Neural cell (in vitro differentiated cells): ENCODE measurements around the gene KRT5. TPM values are rescaled to one million over a fixed set of nuclear protein-coding genes. Genes with fewer than 3 reads are reported as not detected.

Experiments used
- H2AFZ ChIP-seq: fragments of 200-600, 300-800 bp; sonication (generic), shearing (Covaris generic); 2 replicates; pipeline ENCODE4 v1.6.0; 2014; ENCODE audit warnings: low read depth, mild to moderate bottlenecking, antibody characterized with exemption, low read length, moderate library complexity
- H3F3A ChIP-seq: fragments of 200-600 bp; shearing (Covaris generic); 2 replicates; pipeline ENCODE4 v1.6.1; 2016; ENCODE audit warnings: mild to moderate bottlenecking, moderate library complexity, mixed read lengths, antibody characterized with exemption, low read length; ENCODE audit not compliant: insufficient read depth, poor library complexity, severe bottlenecking
- H3K27ac ChIP-seq: fragments of 200-600, 300-800 bp; sonication (generic), shearing (Covaris generic); 2 replicates; pipeline ENCODE4 v1.5.1; 2014; ENCODE audit warnings: mild to moderate bottlenecking, low read length, moderate library complexity
- H3K27me3 ChIP-seq: fragments of 300-800, 200-600 bp; sonication (generic), shearing (Covaris generic); 2 replicates; pipeline ENCODE4 v1.6.0; 2014; ENCODE audit warnings: mild to moderate bottlenecking, low read depth, low read length, moderate library complexity; ENCODE audit not compliant: insufficient read depth
- H3K36me3 ChIP-seq: fragments of 300-800, 200-600 bp; sonication (generic), shearing (Covaris generic); 2 replicates; pipeline ENCODE4 v1.5.1; 2014; ENCODE audit warnings: mild to moderate bottlenecking, antibody characterized with exemption, low read length, moderate library complexity; ENCODE audit not compliant: insufficient read depth
- H3K4me2 ChIP-seq: fragments of 300-800, 200-600 bp; sonication (generic), shearing (Covaris generic); 2 replicates; pipeline ENCODE4 v1.6.0; 2014; ENCODE audit warnings: mild to moderate bottlenecking, low read length
- H3K4me3 ChIP-seq: fragments of 300-800, 200-600 bp; sonication (generic), shearing (Covaris generic); 2 replicates; pipeline ENCODE4 v1.5.1; 2014; ENCODE audit warnings: mild to moderate bottlenecking, low read length, moderate library complexity
- H3K79me2 ChIP-seq: fragments of 200-600 bp; shearing (Covaris generic); replicated peaks from 2 replicates; pipeline ENCODE4 v1.6.0; 2014; ENCODE audit warnings: mild to moderate bottlenecking, low read length, moderate library complexity; ENCODE audit not compliant: insufficient read depth
- H3K9ac ChIP-seq: fragments of 300-800, 200-600 bp; sonication (generic), shearing (Covaris generic); 2 replicates; pipeline ENCODE4 v1.6.1; 2016; ENCODE audit warnings: mild to moderate bottlenecking, low read length, mixed read lengths
- H3K9me2 ChIP-seq: fragments of 200-600 bp; shearing (Covaris generic); 2 replicates; pipeline ENCODE4 v1.6.1; 2016; ENCODE audit warnings: mild to moderate bottlenecking, low read length, mixed read lengths; ENCODE audit not compliant: insufficient read depth
- H3K9me3 ChIP-seq: fragments of 200-600, 300-800 bp; sonication (generic), shearing (Covaris generic); 2 replicates; pipeline ENCODE4 v1.6.1; 2016; ENCODE audit warnings: mild to moderate bottlenecking, mixed run types, low read length, moderate library complexity, mixed read lengths
- H4K20me1 ChIP-seq: fragments of 200-600 bp; shearing (Covaris generic); 2 replicates; pipeline ENCODE4 v1.6.1; 2016; ENCODE audit warnings: mild to moderate bottlenecking, mixed run types; ENCODE audit not compliant: insufficient read depth
- CTCF ChIP-seq: fragments of 450-650 bp; IDR thresholded peaks from 2 replicates; pipeline ENCODE4 v1.5.1; 2014; ENCODE audit warnings: antibody characterized with exemption, mild to moderate bottlenecking, moderate library complexity; ENCODE audit not compliant: poor library complexity, severe bottlenecking
- EP300 ChIP-seq: fragments of 450-650 bp; conservative IDR thresholded peaks from 2 replicates; pipeline ENCODE4 v1.6.1; 2014; ENCODE audit warnings: antibody characterized with exemption, mild to moderate bottlenecking, moderate library complexity; ENCODE audit not compliant: poor library complexity, severe bottlenecking
- EZH2 ChIP-seq: fragments of 200-600, 300-800 bp; shearing (Covaris generic), sonication (generic); IDR thresholded peaks from 2 replicates; pipeline ENCODE4 v1.6.1; 2014; ENCODE audit warnings: antibody characterized with exemption, low read length, borderline replicate concordance, mild to moderate bottlenecking; ENCODE audit not compliant: insufficient read depth, poor library complexity, severe bottlenecking
- MXI1 ChIP-seq: fragments of 450-650 bp; conservative IDR thresholded peaks from 2 replicates; pipeline ENCODE4 v1.6.1; 2014; ENCODE audit warnings: antibody characterized with exemption, mild to moderate bottlenecking; ENCODE audit not compliant: poor library complexity, severe bottlenecking
- POLR2AphosphoS5 ChIP-seq: IDR thresholded peaks from 2 replicates; pipeline ENCODE4 v1.6.1; 2012
- RAD21 ChIP-seq: fragments of 450-650 bp; conservative IDR thresholded peaks from 2 replicates; pipeline ENCODE4 v1.6.1; 2014; ENCODE audit warnings: antibody characterized with exemption, mild to moderate bottlenecking, moderate library complexity
- REST ChIP-seq: IDR thresholded peaks from 2 replicates; pipeline ENCODE4 v1.6.1; 2012; ENCODE audit warnings: borderline replicate concordance
- SMC3 ChIP-seq: fragments of 450-650 bp; conservative IDR thresholded peaks from 2 replicates; pipeline ENCODE4 v1.6.1; 2014; ENCODE audit warnings: antibody characterized with exemption, mild to moderate bottlenecking, moderate library complexity; ENCODE audit not compliant: poor library complexity
- TAF1 ChIP-seq: IDR thresholded peaks from 2 replicates; pipeline ENCODE4 v1.6.1; 2012; ENCODE audit warnings: low read depth
- polyA plus RNA-seq: library from polyadenylated mRNA; depleted of rRNA; stranded (reverse); fragments of >200 nt; gene quantifications from 2 replicates; pipeline ENCODE4 v1.2.3, GENCODE V29; 2014

Gene KRT5
- polyA plus RNA-seq, 1 donor from 2014 or later = not detected

- H3K27me3 ChIP-seq = no peaks in the 10 kb centered on the region
- no peak overlapping the region for H3K9ac ChIP-seq
- H3K4me2 ChIP-seq = no peak overlapping the region
- H4K20me1 ChIP-seq = no peaks in the 10 kb centered on the region
- TF ChIP-seq POLR2AphosphoS5 (no peak), EP300 (no peak), EZH2 (no peak), REST (no peak), SMC3 (no peak), TAF1 (no peak), RAD21 (no peak), MXI1 (no peak), CTCF (no peak)
- no peaks in the 10 kb centered on the region for H3K9me3 ChIP-seq
- H3F3A ChIP-seq = no peaks in the 10 kb centered on the region
- H3K9me2 ChIP-seq = no peaks in the 10 kb centered on the region
- no peak overlapping the region for H3K27ac ChIP-seq
- H3K79me2 ChIP-seq = no peaks in the 10 kb centered on the region
- no peak overlapping the region for H2AFZ ChIP-seq
- H3K36me3 ChIP-seq = no peaks in the 10 kb centered on the region
- no peak overlapping the region for H3K4me3 ChIP-seq
Observed at GRCh38 chr12:52552055-52552454, 31.9 kb upstream of the KRT5 start.

- H2AFZ ChIP-seq = no peak overlapping the region
- no peaks in the 10 kb centered on the region for H3K9me2 ChIP-seq
- H3K79me2 ChIP-seq = no peaks in the 10 kb centered on the region
- no peaks in the 10 kb centered on the region for H3F3A ChIP-seq
- no peaks in the 10 kb centered on the region for H3K27me3 ChIP-seq
- no peak overlapping the region for H3K9ac ChIP-seq
- H3K4me2 ChIP-seq = no peak overlapping the region
- H3K4me3 ChIP-seq = no peak overlapping the region
- no peaks in the 10 kb centered on the region for H3K9me3 ChIP-seq
- no peaks in the 10 kb centered on the region for H3K36me3 ChIP-seq
- TF ChIP-seq TAF1 = no peak
- no peak for TF ChIP-seq SMC3
- TF ChIP-seq EZH2 = no peak
- TF ChIP-seq REST = no peak
- TF ChIP-seq EP300 = no peak
- TF ChIP-seq CTCF = no peak
- TF ChIP-seq POLR2AphosphoS5 = no peak
- no peaks in the 10 kb centered on the region for H4K20me1 ChIP-seq
- no peak overlapping the region for H3K27ac ChIP-seq
Observed at GRCh38 chr12:52551216-52551865, 31.1 kb upstream of the KRT5 start.
